HEK293 (cell line): ENCODE data around the gene KRTAP2-2.

Source experiments
- CTCF ChIA-PET: fragments of 350-600 bp; formaldehyde crosslinking; extraction: SDS; loops from one replicate; lab custom pipeline; 2021; ENCODE audit warnings: antibody characterized with exemption; lab: Yijun Ruan, JAX
- POLR2A ChIA-PET: fragments of 300-600 bp; formaldehyde crosslinking; extraction: SDS; loops from one replicate; lab custom pipeline; 2020; ENCODE audit warnings: antibody characterized with exemption, inconsistent platforms; lab: Yijun Ruan, JAX
- H3K27ac ChIP-seq: fragments of 200-500 bp; sonication (Bioruptor generic); 2 replicates; pipeline ENCODE4 v1.5.1; 2014; ENCODE audit warnings: low read depth, low read length, control low read depth, inconsistent platforms; ENCODE audit errors: extremely low read depth
- H3K36me3 ChIP-seq, 2 experiments: fragments of 200-500 bp in 1 of 2; sonication (Bioruptor generic) in 1 of 2; 1 replicate in 1 of 2; 2 replicates in 1 of 2; pipeline ENCODE4 v1.5.1; 2014 to 2017; ENCODE audit warnings: inconsistent platforms in 2 of 2, low read length in 2 of 2; ENCODE audit not compliant: control insufficient read depth in 2 of 2, insufficient read depth in 1 of 2
- H3K4me1 ChIP-seq: fragments of 200-500 bp; sonication (Bioruptor generic); 2 replicates; pipeline ENCODE4 v1.5.1; 2014; ENCODE audit warnings: mild to moderate bottlenecking, low read length, inconsistent platforms; ENCODE audit not compliant: control insufficient read depth, insufficient read depth
- H3K4me3 ChIP-seq: 2 replicates; pipeline ENCODE4 v1.5.1; 2011; ENCODE audit warnings: low read depth, mild to moderate bottlenecking, control low read depth, low read length, moderate library complexity
- H3K9me3 ChIP-seq: fragments of 200-500 bp; sonication (Bioruptor generic); 2 replicates; pipeline ENCODE4 v1.5.1; 2014; ENCODE audit warnings: low read depth, low read length, inconsistent platforms; ENCODE audit not compliant: control insufficient read depth, insufficient read depth
- BCL11A ChIP-seq: fragments of 450-650 bp; formaldehyde crosslinking; IDR thresholded peaks from 2 replicates; pipeline ENCODE4 v1.5.1; 2016; ENCODE audit warnings: low read depth, missing biosample characterization, missing genetic modification characterization
- EGR2 ChIP-seq: fragments of 450-650 bp; formaldehyde crosslinking; IDR thresholded peaks from 2 replicates; pipeline ENCODE4 v1.5.1; 2016; ENCODE audit warnings: low read depth, missing biosample characterization, missing genetic modification characterization
- GLI4 ChIP-seq: fragments of 450-650 bp; formaldehyde crosslinking; IDR thresholded peaks from 2 replicates; pipeline ENCODE4 v1.5.1; 2016; ENCODE audit warnings: missing biosample characterization, missing genetic modification characterization
- HOXD13 ChIP-seq: sonication (generic); formaldehyde crosslinking; IDR thresholded peaks from 2 replicates; pipeline ENCODE4 v1.8.0; 2022; ENCODE audit warnings: missing genetic modification reagents, borderline replicate concordance
- KLF16 ChIP-seq: fragments of 450-650 bp; formaldehyde crosslinking; IDR thresholded peaks from 2 replicates; pipeline ENCODE4 v1.5.1; 2017; ENCODE audit warnings: missing biosample characterization, missing genetic modification characterization
- KLF9 ChIP-seq: fragments of 450-650 bp; formaldehyde crosslinking; IDR thresholded peaks from 2 replicates; pipeline ENCODE4 v1.5.1; 2016; ENCODE audit warnings: missing biosample characterization, missing genetic modification characterization, low read depth
- TRIM28 ChIP-seq: IDR thresholded peaks from 2 replicates; pipeline ENCODE4 v1.6.1; 2011; ENCODE audit warnings: low read length, control low read depth, borderline replicate concordance
- ZFP69B ChIP-seq: fragments of 450-650 bp; formaldehyde crosslinking; IDR thresholded peaks from 2 replicates; pipeline ENCODE4 v1.5.1; 2016; ENCODE audit warnings: missing biosample characterization, missing genetic modification characterization
- ZIC2 ChIP-seq: fragments of 450-650 bp; formaldehyde crosslinking; IDR thresholded peaks from 2 replicates; pipeline ENCODE4 v1.5.1; 2016; ENCODE audit warnings: missing biosample characterization, missing genetic modification characterization
- ZNF202 ChIP-seq: fragments of 450-650 bp; formaldehyde crosslinking; IDR thresholded peaks from 2 replicates; pipeline ENCODE4 v1.5.1; 2016; ENCODE audit warnings: missing biosample characterization, missing genetic modification characterization, borderline replicate concordance
- ZNF501 ChIP-seq: fragments of 450-650 bp; formaldehyde crosslinking; IDR thresholded peaks from 2 replicates; pipeline ENCODE4 v1.5.1; 2016; ENCODE audit warnings: missing biosample characterization, missing genetic modification characterization
- ZNF555 ChIP-seq: fragments of 450-650 bp; formaldehyde crosslinking; conservative IDR thresholded peaks from 2 replicates; pipeline ENCODE4 v1.5.1; 2017; ENCODE audit warnings: missing biosample characterization, mild to moderate bottlenecking, missing genetic modification characterization, inconsistent platforms
- ZNF658 ChIP-seq: fragments of 450-650 bp; formaldehyde crosslinking; IDR thresholded peaks from 2 replicates; pipeline ENCODE4; 2016; ENCODE audit warnings: missing biosample characterization, missing genetic modification characterization
- ZNF830 ChIP-seq: fragments of 450-650 bp; IDR thresholded peaks from 2 replicates; pipeline ENCODE4 v1.5.0; 2018; ENCODE audit warnings: missing biosample characterization, missing genetic modification characterization, low read depth, mild to moderate bottlenecking, moderate library complexity
- ZSCAN30 ChIP-seq: fragments of 450-650 bp; IDR thresholded peaks from 2 replicates; pipeline ENCODE4 v1.5.1; 2018; ENCODE audit warnings: missing biosample characterization, mild to moderate bottlenecking, missing genetic modification characterization, moderate library complexity
- TF ChIP-seq, protein P1 (sequence below): fragments of 450-650 bp; formaldehyde crosslinking; conservative IDR thresholded peaks from 2 replicates; pipeline ENCODE4 v1.5.1; 2016; ENCODE audit warnings: low read depth, missing biosample characterization, missing genetic modification characterization
- TF ChIP-seq, protein P2 (sequence below): fragments of 450-650 bp; formaldehyde crosslinking; IDR thresholded peaks from 2 replicates; pipeline ENCODE4 v1.5.1; 2016; ENCODE audit warnings: missing biosample characterization, missing genetic modification characterization
- TF ChIP-seq, protein P3 (sequence below): fragments of 450-650 bp; formaldehyde crosslinking; optimal IDR thresholded peaks from 2 replicates; pipeline ENCODE3; 2016; ENCODE audit warnings: missing biosample characterization, mild to moderate bottlenecking, missing genetic modification characterization
- TF ChIP-seq, protein P4 (sequence below): fragments of 450-650 bp; formaldehyde crosslinking; IDR thresholded peaks from 2 replicates; pipeline ENCODE4 v1.5.1; 2016; ENCODE audit warnings: missing biosample characterization, missing genetic modification characterization

The KRTAP2-2 gene

DNA sequence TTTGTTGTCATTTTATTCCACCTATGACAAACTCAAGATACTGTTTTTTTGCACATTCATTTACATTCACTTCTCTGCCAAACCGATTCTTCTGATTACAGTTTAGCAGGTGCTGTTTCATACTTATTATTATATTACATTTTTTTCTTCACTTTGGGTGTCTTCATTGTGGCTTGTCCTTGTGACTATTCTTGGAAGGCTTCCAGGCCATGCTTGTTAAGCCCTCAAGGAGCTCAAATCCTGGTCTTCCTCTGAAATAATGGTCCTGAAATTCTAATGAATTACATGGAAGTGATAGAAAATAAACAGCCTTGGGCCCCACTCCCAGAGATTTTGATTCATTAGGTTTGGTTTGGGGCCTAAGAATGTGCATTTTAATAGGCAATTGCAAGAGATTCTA, 9.3 kb upstream of the KRTAP2-2 start:
- Histone ChIP-seq H3K9me3 (no peaks in the 10 kb centered on the region), H3K4me3 (no peak overlapping the region), H3K27ac (no peak overlapping the region), H3K4me1 (no peaks in the 10 kb centered on the region), H3K36me3 (no peaks in the 10 kb centered on the region)
- CTCF ChIA-PET, result interaction anchor here (1.5 kb wide), 1 partner anchor 601 kb away, joined by 4 read pairs; no protein-coding TSS in a partner anchor
- POLR2A ChIA-PET, result no interaction called here
- TF ChIP-seq ZIC2 (tag by site-specific recombination) (no peak), HOXD13 (CRISPR knock-in tag) (no peak), KLF9 (no peak), ZNF830 (tag by site-specific recombination) (no peak), BCL11A (tag by site-specific recombination) (no peak), EGR2 (tag by site-specific recombination) (no peak)
- TF ChIP-seq, protein P1, sequence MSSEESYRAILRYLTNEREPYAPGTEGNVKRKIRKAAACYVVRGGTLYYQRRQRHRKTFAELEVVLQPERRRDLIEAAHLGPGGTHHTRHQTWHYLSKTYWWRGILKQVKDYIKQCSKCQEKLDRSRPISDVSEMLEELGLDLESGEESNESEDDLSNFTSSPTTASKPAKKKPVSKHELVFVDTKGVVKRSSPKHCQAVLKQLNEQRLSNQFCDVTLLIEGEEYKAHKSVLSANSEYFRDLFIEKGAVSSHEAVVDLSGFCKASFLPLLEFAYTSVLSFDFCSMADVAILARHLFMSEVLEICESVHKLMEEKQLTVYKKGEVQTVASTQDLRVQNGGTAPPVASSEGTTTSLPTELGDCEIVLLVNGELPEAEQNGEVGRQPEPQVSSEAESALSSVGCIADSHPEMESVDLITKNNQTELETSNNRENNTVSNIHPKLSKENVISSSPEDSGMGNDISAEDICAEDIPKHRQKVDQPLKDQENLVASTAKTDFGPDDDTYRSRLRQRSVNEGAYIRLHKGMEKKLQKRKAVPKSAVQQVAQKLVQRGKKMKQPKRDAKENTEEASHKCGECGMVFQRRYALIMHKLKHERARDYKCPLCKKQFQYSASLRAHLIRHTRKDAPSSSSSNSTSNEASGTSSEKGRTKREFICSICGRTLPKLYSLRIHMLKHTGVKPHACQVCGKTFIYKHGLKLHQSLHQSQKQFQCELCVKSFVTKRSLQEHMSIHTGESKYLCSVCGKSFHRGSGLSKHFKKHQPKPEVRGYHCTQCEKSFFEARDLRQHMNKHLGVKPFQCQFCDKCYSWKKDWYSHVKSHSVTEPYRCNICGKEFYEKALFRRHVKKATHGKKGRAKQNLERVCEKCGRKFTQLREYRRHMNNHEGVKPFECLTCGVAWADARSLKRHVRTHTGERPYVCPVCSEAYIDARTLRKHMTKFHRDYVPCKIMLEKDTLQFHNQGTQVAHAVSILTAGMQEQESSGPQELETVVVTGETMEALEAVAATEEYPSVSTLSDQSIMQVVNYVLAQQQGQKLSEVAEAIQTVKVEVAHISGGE (tag by site-specific recombination), result no peak

DNA sequence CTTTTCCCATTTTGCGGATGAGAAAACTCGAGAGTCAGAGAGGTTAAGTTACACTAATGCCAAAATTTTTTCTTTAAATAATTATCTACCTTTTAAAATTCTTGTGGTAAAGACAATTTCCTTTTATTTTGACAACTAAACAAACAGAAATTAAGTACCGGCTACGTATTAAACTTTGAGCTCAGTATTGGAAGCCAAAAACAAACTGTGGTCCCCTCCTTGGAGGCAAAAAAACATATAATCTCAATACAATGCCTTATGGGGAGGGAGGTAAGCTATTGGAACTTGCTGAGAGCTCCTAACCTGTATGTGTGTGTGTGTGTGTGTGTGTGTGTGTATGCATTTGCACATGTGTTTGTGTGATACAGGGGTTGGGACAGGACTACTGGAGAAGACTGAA, 8.4 kb upstream of the KRTAP2-2 start:
- no peaks in the 10 kb centered on the region for H3K4me1 ChIP-seq
- TF ChIP-seq KLF16 (tag by site-specific recombination) (no peak), ZSCAN30 (no peak), ZNF555 (tag by site-specific recombination) (no peak), ZIC2 (tag by site-specific recombination) (no peak), ZFP69B (tag by site-specific recombination) (no peak), TRIM28 (no peak), GLI4 (tag by site-specific recombination) (no peak), ZNF202 (tag by site-specific recombination) (no peak), ZNF658 (no peak), ZNF501 (tag by site-specific recombination) (no peak)
- TF ChIP-seq, protein P2, sequence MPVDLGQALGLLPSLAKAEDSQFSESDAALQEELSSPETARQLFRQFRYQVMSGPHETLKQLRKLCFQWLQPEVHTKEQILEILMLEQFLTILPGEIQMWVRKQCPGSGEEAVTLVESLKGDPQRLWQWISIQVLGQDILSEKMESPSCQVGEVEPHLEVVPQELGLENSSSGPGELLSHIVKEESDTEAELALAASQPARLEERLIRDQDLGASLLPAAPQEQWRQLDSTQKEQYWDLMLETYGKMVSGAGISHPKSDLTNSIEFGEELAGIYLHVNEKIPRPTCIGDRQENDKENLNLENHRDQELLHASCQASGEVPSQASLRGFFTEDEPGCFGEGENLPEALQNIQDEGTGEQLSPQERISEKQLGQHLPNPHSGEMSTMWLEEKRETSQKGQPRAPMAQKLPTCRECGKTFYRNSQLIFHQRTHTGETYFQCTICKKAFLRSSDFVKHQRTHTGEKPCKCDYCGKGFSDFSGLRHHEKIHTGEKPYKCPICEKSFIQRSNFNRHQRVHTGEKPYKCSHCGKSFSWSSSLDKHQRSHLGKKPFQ (tag by site-specific recombination), result no peak
- TF ChIP-seq, protein P3, sequence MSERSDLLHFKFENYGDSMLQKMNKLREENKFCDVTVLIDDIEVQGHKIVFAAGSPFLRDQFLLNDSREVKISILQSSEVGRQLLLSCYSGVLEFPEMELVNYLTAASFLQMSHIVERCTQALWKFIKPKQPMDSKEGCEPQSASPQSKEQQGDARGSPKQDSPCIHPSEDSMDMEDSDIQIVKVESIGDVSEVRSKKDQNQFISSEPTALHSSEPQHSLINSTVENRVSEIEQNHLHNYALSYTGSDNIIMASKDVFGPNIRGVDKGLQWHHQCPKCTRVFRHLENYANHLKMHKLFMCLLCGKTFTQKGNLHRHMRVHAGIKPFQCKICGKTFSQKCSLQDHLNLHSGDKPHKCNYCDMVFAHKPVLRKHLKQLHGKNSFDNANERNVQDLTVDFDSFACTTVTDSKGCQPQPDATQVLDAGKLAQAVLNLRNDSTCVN (tag by site-specific recombination), result no peak
- TF ChIP-seq, protein P4, sequence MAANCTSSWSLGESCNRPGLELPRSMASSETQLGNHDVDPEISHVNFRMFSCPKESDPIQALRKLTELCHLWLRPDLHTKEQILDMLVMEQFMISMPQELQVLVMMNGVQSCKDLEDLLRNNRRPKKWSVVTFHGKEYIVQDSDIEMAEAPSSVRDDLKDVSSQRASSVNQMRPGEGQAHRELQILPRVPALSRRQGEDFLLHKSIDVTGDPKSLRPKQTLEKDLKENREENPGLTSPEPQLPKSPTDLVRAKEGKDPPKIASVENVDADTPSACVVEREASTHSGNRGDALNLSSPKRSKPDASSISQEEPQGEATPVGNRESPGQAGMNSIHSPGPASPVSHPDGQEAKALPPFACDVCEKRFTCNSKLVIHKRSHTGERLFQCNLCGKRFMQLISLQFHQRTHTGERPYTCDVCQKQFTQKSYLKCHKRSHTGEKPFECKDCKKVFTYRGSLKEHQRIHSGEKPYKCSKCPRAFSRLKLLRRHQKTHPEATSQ (tag by site-specific recombination), result no peak
- CTCF ChIA-PET, result interaction anchor here (0.6 to 1.5 kb wide), 2 partner anchors 602 to 1429 kb away, joined by 3 to 4 read pairs; no protein-coding TSS in a partner anchor
- no peaks in the 10 kb centered on the region for H3K36me3 ChIP-seq
- H3K4me3 ChIP-seq, result no peak overlapping the region
- POLR2A ChIA-PET, result no interaction called here
- H3K9me3 ChIP-seq, result no peaks in the 10 kb centered on the region
- H3K27ac ChIP-seq, result no peak overlapping the region
